Hematopoietic multipotent progenitor cell treated with erythropoietin and hydrocortisone succinate and interleukin-3 and kit ligand, for 15 days (in vitro differentiated cells): ENCODE data around the gene LEMD2.

ENCODE experiments used
- DNase-seq: peaks from one replicate; pipeline ENCODE4 v3.0.0-alpha.2; 2015; ENCODE audit warnings: low spot score

Gene LEMD2

DNA sequence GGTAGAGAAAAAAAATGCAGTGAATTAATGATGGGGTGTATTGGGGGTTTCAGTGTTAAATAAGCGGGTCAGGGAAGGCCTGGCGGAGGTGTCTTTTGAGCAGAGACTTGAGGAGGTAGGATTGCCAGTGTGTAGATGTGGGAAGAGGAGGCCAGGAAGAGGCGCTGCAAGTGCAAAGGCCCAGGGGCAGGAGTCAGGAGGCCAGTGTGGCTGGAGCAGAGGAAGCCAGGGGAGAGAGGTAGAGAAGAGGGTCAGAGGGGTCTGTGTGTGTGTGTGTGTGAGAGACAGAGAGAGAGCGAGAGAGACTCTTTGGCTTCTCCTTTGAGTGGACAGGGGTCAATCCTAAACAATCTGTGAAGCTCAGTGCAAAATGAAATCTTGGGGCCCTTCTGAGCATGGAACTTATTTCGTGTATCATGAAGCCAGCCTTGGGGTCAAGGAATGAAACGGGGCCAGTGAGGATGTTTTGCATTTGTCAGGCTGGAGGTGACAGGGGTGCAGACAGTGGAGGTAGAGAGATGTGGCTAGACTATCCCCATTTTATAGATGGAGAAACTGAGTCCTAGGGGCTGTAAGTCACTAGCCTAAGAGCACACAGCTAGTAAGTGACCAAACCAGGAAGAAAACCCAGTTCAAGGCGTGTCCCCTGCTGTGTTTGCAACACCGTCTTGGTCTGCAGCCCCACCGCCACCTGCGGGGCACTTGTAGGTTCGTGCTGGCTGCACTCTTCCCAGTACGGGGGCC lies 32.5 kb downstream of the LEMD2 start:
- DNase-seq = no peak

DNA sequence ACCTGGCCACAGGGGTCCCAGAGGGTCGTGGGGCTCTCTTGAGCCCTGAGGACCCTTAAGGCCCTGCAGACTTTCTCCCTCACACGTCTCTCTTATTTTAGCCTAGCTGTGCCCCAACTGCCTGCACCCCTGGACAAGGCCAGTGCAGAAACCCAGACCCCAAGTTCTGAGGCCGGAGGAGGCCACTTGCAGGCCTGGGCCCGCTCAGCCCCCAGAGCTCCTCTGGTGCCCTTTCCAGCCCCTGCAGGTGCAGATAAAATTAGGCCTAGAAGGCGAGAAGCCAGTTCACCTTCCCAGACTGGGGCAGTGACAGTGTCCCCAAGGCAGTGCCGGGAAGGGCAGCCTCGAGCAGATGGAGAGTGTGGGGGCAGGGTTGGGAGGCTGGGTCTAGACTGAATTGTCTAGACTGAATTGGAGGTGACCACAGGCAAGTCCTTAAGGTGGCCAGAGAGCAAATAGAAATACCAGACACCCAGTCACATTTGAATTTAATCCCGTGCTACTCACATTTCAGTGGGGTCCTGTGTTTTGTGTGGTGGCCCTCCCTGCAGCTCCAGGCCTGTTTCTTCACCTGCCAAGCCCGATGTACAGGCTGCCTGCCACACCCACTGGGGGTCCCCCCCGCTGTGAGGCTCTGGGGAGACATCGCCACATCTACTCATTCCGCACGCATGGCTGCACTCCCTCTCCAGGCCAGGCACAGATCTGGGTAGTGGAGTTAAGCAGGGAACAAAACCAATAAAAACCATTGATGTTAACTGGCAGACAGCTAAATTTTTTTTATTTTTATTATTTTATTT lies 33.7 kb downstream of the LEMD2 start:
- no peak for DNase-seq

DNA sequence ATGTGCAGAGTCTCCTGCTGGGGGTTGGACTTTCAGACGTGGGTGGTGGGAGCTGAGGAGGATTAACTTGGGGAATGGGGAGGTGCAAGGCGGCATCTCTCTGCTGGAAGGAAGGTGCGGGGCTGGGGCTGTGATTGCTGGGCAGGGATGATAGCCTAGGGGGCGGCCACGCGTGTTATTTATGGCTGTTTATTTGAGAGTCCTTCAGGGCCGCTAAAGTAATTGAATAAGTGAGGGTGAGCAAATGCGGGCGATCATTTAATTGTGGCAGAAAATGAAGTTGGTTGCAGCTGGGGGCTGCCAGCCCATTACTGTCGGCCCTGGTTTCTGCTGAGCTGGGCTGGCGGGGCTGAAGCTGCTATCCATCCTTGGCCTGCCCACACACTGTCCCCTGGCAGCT lies 34.7 kb downstream of the LEMD2 start:
- DNase-seq = no peak

DNA sequence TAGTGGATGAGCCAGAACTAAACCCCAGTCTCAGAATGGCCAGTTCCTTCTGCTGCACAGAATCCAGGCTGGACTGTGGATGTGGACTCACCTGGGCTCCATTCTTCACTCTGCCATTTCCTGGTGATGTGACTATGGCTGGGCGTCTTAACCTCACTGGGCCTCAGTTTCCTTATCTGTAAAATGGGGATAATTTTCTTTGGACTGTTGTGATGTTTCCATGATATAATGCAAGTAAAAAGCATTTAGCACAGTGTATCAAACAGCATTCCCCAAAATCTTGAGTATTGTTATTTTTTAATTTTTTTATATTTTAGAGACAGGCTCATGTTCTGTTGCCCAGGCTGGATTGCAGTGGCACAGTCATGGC lies 36.3 kb downstream of the LEMD2 start:
- DNase-seq = no peak

DNA sequence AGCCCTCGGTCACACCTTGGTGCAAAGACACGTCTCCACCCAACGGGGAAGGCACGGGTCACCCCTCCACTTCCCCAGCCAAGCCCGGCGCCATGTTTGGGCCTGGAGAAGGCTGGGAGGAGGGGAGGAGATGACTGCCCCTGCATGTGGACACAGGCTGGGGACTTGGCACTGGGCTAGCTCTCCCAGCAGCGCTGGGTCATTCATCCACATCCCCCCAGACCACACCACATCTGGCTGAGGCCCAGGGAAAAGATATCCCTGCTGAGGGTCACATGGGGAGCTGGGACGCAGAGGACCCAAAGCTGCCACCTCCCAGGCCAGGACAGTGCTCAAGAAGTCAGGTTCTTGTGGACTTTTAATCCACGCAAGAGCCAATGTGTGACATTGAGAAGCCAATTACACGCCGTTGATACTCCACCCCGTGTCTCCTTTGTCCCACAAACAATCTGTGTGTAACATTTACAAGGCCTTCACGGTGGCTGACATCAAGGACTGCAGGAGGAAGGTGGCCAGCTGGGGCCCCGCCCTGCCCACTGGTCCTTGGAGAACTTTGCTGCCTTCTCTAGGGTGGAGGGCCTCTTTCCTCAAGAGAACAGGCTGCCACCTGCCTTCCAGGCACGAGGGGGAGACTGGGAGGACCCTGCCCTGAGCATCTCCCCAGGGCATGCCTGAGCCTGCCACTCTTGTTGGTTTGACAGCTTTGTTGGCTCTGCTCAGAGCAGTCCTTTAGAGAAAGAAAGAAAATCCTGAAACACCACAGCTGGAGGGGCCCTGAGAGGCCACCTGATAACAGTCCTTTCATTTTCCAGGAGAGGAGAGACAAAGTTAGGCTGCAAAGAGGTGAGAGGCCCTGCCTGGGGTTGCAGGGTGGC lies 36.9 kb downstream of the LEMD2 start:
- DNase-seq = no peak

DNA sequence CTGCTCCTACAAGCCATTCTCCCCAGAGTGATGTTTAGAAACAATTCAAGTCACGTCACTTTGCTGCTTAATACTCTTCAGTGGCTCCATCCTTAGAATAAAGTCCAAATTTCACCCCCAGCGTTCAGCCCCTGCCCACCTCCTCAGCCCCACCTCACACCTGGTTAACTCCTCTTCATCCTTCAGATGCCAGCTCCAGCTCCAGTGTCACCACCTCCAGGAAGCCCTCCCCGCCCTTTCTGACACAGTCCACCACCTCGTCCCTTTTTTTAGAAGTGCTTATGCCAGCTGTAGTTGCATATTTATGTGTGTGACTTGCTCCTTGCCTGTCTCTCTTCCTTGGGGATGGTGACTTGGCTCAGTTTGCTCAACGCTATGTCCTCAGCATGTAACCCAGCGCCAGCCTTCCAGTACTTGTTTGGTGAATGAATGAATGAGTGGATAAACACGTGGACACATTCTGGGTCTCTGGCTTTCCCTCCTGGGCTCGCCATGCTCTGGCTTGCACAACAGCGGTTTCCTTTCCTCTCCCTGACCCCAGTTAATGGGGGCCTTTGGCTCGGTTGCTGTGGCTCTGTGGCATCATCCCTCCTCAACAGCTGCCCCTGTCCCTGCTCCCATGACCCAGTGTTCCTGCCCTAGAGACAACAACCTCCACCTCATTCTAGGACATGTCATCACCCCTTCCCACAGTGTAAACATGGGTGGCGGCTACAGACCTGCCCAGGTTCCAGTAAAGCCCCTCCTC lies 38.5 kb downstream of the LEMD2 start:
- DNase-seq = no peak

DNA sequence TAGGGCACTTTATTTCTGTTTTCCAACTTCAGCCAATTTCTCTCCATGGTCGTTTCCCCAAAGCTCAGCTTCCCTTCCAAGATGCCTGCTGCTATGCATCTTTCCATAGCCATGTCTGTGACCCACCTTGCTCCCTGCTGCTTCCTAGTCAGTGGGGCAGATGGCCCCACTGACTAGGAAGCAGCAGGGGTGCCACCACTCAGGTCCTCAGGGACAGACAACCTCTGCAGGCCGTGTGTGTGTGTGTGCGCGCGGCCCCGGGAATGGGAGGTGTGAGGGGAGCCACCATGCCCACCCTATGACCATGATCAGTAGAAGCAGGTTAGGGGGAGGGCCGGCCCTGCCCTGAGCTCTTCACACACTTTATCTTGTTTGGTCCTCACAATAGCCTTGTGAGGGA lies 39.5 kb downstream of the LEMD2 start:
- DNase-seq = no peak

DNA sequence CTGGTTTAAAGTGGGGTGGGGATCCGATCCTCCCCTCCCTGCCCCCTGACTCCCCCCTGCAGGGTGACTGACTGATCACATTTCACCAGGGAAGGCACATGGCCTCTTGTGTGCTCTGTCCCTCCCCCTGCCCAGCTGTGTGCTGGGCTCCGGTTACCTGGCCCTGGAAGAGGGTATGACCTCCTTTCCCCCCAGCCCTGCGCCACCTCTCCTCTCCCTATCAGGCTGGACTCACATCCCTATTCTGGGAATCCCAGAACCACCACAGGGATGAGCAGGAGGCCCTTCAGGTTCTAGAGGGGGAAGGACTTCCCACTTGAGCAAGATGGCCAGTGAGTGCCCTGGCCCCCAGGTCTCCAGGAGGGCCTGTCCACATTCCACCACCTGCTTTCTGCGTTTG lies 40.1 kb downstream of the LEMD2 start:
- DNase-seq = no peak

DNA sequence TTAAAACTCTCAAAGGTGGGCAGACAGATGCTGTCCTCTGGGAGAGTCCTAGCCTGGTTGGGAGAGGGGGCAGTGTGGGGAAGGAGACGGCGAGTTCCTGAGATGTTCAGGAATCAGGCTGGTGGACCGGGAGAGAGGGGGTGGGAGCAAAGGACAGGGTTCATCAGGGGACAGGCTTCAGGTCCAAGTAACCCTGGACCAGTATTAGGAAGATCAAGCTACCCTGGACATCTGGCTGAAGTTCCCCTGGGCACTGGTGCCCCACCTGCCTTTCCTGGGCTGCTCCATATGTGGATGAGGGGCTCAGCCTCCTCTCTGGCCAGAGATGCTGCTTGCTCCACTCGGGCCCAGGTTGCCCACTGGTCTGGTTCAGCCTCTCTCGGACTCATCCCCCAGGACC lies 41.1 kb downstream of the LEMD2 start:
- no peak for DNase-seq

DNA sequence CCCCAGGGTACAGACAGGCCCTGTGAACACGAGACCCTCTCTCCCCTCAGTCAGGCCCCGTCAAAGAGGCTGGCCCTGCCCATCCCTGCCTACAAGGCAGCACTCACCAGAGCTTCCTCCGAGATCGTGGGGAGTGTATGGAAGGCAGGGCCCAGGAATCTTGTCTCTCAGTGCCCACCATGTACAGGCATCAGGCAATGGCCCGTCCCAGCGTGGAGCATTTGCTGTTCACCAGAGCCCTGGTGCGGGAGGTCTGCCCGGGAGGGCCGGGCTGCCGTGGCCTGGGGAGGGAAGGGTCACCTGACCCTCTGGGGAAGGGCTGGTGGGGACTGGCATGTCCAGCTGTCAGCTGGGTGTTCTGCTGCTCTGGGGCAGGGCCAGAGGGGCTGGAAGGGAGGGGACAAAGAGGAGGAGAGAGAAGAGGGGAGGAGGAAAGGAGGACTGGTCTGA lies 42.3 kb downstream of the LEMD2 start, which contains the start of gene IP6K3:
TSS of gene IP6K3 (minus strand) at position 255 of the 450 bp plus-strand sequence. CDS start 11,429 bp downstream, outside the sequence.
- DNase-seq = no peak

DNA sequence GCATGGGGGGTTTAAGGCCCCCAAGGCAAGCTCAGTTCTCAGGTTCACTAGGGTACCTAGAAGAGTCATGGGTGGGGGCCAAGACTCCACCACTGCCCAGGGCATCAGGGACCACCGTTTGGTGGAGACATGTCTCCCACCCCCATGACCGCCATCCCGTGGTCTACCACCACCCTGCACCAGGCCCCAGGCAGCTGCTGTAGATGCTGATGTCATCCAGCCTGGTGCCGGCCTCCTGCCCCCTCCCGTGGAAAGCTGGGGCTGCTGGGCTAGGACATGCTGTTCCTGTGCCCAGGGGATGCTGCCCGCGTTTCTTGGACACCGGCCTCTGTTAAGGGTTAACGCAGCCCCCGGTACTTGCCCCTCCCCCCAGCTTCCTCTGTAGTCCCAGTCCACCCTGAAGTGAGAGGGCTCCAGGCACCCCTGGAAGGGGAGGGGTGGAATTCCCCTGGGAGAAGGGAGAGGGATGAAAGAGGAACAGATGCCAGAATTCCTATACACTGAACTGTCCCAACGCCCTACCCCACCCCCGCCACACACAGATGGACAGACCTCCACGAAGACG lies 42.8 kb downstream of the LEMD2 start:
- DNase-seq = no peak

DNA sequence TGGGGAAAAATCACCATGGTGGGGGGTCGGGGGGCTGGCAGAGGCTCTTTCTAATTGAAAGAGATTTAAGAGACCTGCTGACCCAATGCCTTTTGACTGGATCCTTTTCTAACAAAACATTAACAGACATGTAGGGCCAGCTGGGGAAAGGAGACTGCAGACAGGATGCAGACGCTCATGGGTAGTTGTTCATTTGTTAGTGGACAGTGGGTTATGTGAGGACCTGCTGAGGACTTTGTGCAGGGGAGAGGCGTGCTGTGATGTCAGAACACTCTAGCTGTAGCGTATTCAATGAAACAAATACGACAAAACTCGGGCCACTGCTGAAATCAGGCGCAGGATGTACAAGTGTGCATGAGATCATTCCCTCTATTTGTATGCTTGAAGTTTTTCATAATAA lies 43.4 kb downstream of the LEMD2 start:
- no peak for DNase-seq

DNA sequence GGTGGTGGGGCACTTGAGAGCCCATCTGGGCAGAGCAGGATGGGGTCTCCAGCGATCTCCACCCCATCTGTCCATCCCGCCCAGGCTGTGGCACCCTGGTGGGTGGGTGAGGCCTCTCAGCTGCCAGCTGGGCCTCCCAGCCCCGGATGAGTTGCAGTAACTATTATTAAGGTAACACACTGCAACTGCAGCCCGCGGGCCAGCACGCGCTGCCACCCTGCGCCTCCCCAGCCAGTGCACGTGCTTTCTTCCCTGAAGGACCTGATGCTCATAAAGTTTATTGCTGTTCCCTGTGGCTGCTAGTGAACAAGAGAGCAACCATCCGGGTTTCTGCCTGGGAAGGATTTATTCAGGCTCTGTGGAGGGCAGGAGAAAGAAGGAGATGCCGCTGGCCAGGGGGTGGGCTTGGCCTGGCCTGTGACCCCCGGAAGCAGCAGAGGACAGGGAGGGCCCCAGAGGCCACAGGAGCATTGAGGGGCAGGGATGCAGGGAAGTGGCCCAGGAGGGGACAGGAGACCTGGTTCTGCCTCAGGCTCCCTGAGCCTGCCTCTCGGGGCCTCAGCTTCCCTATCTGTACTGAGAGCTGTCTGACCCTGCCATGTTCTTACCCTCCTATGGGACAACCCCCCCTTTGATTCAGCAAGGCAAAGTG lies 43.9 kb downstream of the LEMD2 start:
- no peak for DNase-seq

DNA sequence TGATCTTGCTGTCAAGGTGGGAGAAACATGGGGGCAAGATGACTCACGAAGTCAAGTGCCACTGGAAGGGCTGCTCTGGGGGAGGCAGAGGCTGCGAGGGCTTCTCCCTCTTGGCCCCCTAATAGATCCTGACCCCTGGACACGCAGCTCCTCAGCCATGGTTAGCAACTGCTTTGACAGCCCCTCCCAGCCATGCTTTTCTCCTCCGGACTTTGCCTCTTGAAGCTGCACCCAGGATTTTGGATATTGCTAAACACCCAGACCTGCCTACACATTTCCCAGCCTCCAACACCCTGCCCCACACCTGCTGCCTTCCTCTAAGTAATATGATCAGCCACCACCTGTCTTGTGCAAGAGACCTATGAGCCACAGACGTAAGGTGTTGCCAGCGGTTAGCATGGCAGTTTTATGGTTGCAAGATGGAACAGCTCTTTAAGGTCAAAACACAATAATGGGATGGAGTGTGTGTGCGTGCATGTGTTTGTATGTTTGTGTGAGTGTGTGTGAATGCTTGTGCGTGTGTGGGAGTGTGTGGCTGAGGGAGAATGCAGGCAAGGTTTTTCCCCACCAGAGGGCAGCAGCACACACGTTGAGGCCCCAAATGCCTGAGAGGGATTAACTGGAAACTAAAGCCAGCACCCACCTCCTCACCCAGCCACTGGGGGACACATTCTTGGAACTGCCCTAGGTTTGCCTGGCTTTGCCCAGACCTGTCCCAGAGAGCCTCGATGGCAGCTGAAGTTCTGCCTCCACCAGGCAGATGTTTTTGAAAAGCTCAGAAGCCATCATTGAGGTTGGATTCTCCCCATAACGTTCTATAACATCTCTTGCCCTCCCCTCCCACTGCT lies 44.7 kb downstream of the LEMD2 start:
- peak; percentile 63 for DNase-seq

DNA sequence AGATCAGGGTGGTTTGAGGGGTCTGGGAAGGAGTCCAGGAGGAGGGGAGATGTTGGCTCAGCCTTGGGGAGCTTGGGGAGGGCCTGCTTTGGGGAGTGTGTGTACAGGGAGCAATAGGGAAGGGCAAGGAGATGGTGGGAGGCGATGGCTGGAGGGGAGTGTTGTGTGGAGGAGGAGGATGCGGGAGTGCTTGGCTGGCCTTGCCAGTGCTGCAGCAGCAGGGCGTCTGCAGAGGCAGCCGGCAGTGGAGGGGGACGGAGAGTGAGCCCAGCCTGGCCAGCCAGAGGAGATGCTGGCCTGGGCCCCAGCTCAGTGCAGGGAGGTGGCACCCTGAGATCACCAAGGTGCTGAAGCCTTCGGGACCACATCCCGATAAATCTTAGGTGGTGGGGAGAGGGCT lies 46.1 kb downstream of the LEMD2 start:
- no peak for DNase-seq

DNA sequence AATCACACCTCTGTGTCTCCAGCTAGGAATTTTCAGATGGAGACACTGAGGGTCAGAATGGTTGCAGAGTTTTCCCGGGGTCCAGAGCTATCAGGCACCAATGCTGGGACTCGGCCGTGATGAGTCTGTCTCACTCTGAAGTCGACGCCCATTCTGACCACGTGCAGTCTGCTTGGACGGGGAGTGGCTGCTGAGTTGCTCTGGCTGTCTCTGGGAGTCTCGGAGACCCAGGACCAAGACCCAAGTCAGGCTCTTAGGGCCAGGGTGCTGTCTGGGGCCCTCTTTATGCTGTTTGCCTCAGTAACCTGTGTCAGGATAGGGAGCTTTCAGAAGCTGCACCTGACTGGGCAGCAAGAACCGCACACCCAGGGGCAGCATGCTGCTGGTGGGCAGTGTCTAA lies 46.8 kb downstream of the LEMD2 start:
- DNase-seq = no peak

DNA sequence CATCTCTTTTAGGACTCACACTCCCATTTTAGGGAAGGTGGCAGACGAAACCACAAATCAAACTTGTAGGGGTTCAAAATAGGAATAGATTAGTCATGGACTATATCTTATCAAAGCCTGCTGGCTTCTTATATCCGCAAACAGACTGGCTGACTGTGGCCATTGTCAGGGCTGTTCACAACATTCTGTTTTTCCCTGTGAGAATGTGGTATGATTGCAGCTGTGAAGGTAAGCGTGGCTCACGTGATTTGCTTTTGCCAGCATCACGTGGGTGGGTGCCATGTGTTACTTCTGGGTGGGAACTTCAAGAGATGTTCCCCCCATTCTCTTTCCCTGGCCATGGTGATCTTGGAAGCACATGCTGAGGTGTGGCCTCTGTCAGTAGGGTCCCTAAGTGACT lies 48.1 kb downstream of the LEMD2 start:
- no peak for DNase-seq

DNA sequence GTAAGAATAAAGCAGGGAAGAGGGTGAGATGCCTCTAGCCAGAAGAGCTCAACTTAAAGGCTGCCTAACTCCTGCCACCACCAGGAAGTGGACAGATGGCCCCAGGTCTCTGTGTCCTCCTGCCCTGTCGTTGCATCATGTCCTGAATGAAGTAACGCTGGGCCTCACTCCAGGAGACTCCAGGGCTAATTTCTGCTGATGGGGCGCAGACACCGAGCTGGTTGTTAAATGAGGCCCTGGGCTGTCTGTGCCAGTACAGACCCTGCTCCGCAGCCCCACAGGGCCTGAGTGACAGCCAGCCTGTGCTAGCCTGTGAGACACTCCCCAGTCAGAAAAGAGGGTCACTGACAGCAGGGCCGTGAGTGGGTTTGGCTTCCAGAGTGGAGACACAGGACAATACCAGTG lies 48.7 kb downstream of the LEMD2 start:
- no peak for DNase-seq

DNA sequence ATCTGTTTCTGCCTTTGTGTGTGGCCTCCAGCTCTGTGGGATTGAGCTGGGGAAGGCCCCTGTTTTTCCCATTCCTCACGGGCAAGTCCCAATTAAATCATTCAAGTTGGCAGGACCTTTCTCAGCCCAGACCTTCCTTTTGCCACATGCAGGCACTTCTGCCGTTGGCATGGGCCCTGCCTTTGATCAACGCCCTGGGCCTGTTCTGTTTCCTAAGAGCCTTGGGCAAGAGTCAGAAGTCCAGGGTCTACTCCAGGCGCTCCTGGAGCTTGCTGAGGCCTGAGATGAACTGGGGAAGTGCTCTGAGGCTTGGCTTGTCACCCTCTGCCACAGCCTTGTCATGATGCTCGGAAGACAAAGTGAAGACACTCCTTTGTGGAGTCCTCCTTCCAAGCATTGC lies 49.4 kb downstream of the LEMD2 start:
- no peak for DNase-seq

DNA sequence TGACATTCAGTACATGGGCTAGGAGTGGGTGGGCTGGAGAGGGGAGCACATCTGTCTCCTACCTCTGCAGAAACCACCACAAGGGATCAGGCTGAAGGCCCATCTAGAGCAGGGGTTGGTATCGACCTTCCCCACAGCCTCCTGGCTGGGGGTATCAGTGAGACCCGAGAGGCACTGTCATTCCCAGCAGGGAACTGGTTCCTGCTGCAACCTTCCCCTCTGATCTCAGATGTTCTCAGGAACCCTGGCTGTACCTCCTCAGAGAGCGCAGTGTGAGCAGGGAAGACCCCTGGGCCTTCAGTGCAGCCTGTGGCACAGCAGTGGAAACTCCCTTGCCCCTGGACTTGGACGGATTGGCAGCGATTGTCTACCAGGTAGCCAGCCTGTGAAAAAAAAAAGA lies 50.1 kb downstream of the LEMD2 start:
- no peak for DNase-seq
